Osteocyte (in vitro differentiated cells): ENCODE data around the gene EPX. TPM values are rescaled to one million over a fixed set of nuclear protein-coding genes. Genes with fewer than 3 reads are reported as not detected.

Experiments
- DNase-seq: peaks from one replicate; pipeline ENCODE4 v3.0.0; 2021; ENCODE audit warnings: mixed read lengths; ENCODE audit not compliant: unreplicated experiment; ENCODE audit errors: extremely low spot score
- H3K27ac Mint-ChIP-seq: one replicate; pipeline ENCODE4 v1.8.0; 2021; ENCODE audit warnings: mild to moderate bottlenecking, mixed read lengths; ENCODE audit not compliant: unreplicated experiment
- H3K27me3 Mint-ChIP-seq: one replicate; pipeline ENCODE4 v1.8.0; 2021; ENCODE audit warnings: mixed read lengths; ENCODE audit not compliant: unreplicated experiment
- H3K36me3 Mint-ChIP-seq: one replicate; pipeline ENCODE4 v1.8.0; 2021; ENCODE audit warnings: mixed read lengths; ENCODE audit not compliant: unreplicated experiment
- H3K4me1 Mint-ChIP-seq: one replicate; pipeline ENCODE4 v1.8.0; 2021; ENCODE audit warnings: mixed read lengths; ENCODE audit not compliant: unreplicated experiment
- H3K4me3 Mint-ChIP-seq: one replicate; pipeline ENCODE4 v1.8.0; 2021; ENCODE audit warnings: mild to moderate bottlenecking, moderate library complexity, mixed read lengths; ENCODE audit not compliant: unreplicated experiment
- H3K9me3 Mint-ChIP-seq: one replicate; pipeline ENCODE4 v1.8.0; 2021; ENCODE audit warnings: mixed read lengths; ENCODE audit not compliant: unreplicated experiment
- CTCF ChIP-seq: fragments of 200-600 bp; sonication (generic); IDR thresholded peaks from 2 replicates; pipeline ENCODE4 v1.5.0; 2021; ENCODE audit warnings: antibody characterized with exemption, mild to moderate bottlenecking, moderate library complexity
- total RNA-seq: library from RNA; stranded (reverse); gene quantifications from 2 replicates; pipeline ENCODE4 v1.2.1, GENCODE V29; 2021

EPX gene
- total RNA-seq, 1 donor from 2014 or later: not detected

DNA sequence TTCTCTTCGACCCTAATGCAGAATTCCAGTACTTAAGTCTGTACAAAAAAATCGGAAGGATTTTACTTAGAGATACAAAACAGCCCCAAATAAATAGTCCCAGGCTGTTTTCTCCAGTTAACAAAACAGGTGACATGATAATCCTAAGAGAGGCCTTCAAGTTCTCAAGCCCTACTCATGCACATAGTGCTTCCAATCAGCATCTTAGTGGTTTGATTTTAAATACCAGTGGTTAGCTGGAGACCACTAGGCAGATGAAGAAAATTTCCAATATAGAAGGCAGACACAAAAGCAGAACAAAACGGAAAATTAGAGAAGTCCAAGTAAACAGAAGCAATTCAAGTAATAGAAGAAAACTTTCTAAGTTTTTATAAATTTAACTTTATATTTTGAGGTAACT lies 31.0 kb upstream of the EPX start:
- H3K4me1 Mint-ChIP-seq: peaks cover 8% of the 10 kb centered on the region
- no peak for DNase-seq
- TF ChIP-seq CTCF: no peak
- no peak overlapping the region for H3K27ac Mint-ChIP-seq
- H3K36me3 Mint-ChIP-seq: no peaks in the 10 kb centered on the region
- H3K4me3 Mint-ChIP-seq: no peak overlapping the region
- H3K27me3 Mint-ChIP-seq: peaks cover 67% of the 10 kb centered on the region
- no peaks in the 10 kb centered on the region for H3K9me3 Mint-ChIP-seq

DNA sequence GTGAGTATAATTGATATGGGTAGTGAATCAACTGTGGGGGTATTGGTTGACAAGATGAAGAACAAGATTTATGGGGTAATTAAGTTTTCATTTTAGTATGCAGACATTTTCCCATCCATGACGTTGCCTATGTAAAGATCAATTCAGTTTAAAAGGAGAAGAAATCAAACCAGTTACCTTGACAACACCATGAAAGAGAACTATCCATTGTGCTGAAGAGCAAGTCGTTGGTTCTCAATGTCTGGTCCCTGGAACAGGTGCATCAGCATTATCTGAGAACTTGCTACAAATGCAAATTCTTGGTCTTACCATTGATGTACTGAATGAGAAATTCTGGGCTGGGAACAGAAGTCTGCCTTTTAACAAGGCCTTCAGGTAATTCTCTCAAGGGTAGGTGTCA lies 26.5 kb upstream of the EPX start:
- Mint-ChIP-seq H3K36me3 (no peaks in the 10 kb centered on the region), H3K9me3 (no peaks in the 10 kb centered on the region), H3K27ac (no peak overlapping the region), H3K4me3 (no peak overlapping the region), H3K4me1 (no peaks in the 10 kb centered on the region), H3K27me3 (peaks cover 52% of the 10 kb centered on the region)
- TF ChIP-seq CTCF: no peak
- no peak for DNase-seq

- Mint-ChIP-seq H3K4me3 (no peak within 1 kb of the TSS), H3K27me3 (peaks cover 49% of the 10 kb centered on the region), H3K36me3 (no peaks in the 10 kb centered on the region), H3K4me1 (no peaks in the 10 kb centered on the region), H3K9me3 (no peaks in the 10 kb centered on the region), H3K27ac (no peak within 1 kb of the TSS)
- no peak for DNase-seq
- no peak for TF ChIP-seq CTCF
Observed at GRCh38 chr17:58166682-58167081, 25.8 kb upstream of the EPX start, which contains the start of gene OR4D2. TSS of gene OR4D2 (plus strand) at chr17:58166982. CDS start at chr17:58169656, 2,674 bp downstream.

- no peak overlapping the region for H3K4me3 Mint-ChIP-seq
- H3K27me3 Mint-ChIP-seq: peaks cover 32% of the 10 kb centered on the region
- no peaks in the 10 kb centered on the region for H3K36me3 Mint-ChIP-seq
- no peak for DNase-seq
- H3K27ac Mint-ChIP-seq: no peak overlapping the region
- H3K4me1 Mint-ChIP-seq: no peaks in the 10 kb centered on the region
- no peaks in the 10 kb centered on the region for H3K9me3 Mint-ChIP-seq
- no peak for TF ChIP-seq CTCF
Observed at GRCh38 chr17:58170622-58171021, 21.9 kb upstream of the EPX start.

DNA sequence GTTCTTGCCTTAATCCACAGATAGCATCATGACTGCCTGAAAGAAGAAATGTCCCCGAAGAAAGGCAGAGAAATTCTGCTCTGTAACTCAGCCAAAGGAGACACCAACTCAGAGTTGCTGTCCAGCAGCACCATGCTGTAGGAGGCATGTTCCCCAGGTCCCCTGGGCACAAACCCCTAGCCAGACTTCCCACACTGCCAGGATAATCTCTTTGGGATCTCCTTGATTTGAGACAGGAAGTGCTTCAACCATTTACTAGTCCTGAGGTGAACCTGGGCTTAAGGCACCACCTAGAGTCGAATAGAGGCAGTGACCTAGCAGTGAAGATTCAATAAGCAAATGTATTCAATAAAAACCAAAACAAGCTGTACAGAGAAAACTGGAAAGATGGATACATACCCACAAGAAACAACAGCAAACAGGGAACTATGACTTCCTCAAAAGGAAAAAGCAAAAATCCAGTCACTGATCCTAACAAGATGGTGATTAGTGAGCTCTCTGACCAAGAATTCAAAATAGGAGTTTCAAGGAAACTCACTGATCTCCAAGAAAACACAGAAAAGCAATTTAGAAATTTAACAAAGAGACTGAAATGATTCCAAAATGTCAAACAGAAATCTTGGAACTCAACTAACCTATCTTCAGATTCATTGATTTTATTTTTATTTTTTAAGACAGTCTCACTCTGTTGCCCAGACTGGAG lies 20.0 kb upstream of the EPX start:
- H3K4me3 Mint-ChIP-seq: no peak overlapping the region
- peak; percentile 20 for TF ChIP-seq CTCF
- DNase-seq: no peak
- H3K4me1 Mint-ChIP-seq: no peaks in the 10 kb centered on the region
- H3K27me3 Mint-ChIP-seq: peaks cover 27% of the 10 kb centered on the region
- no peak overlapping the region for H3K27ac Mint-ChIP-seq
- H3K36me3 Mint-ChIP-seq: no peaks in the 10 kb centered on the region
- H3K9me3 Mint-ChIP-seq: no peaks in the 10 kb centered on the region
